HG02840 (cell line): ENCODE measurements around the gene RNF125.
"Not testable (repeated sequence)": the region's sequence is repeated elsewhere in the genome, so short reads cannot be mapped to it uniquely, and the experiment has no call there.

Source experiments
- ATAC-seq: cut with Tn5 transposase; IDR thresholded peaks from one replicate; pipeline ENCODE4 v1.9.1; 2021; ENCODE audit warnings: mild to moderate bottlenecking, moderate library complexity, moderate number of reproducible peaks; ENCODE audit not compliant: unreplicated experiment, low FRiP score

Gene RNF125

GRCh38 chr18:32083781-32084180 lies 65.2 kb downstream of the RNF125 start:
- ATAC-seq = no peak

- no peak for ATAC-seq
These were observed 68.3 kb downstream of the RNF125 start for GRCh38 chr18:32086881-32087280.

DNA sequence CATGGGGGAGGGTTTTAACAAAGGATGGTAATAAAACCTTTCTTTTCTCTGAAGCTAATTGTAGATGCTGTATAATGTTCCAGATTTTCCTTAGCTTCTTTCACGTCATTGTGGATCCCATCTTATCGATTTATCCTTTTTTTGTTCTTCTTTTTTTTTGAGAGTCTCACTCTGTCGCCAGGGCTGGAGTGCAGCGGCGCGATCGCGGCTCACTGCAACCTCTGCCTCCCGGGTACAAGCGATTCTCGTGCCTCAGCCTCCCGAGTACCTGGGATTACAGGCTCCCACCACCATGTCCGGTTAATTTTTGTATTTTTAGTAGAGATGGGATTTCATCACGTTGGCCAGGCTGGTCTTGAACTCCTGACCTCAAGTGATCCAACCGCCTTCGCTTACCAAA lies 72.2 kb downstream of the RNF125 start:
- not testable (repeated sequence) for ATAC-seq

DNA sequence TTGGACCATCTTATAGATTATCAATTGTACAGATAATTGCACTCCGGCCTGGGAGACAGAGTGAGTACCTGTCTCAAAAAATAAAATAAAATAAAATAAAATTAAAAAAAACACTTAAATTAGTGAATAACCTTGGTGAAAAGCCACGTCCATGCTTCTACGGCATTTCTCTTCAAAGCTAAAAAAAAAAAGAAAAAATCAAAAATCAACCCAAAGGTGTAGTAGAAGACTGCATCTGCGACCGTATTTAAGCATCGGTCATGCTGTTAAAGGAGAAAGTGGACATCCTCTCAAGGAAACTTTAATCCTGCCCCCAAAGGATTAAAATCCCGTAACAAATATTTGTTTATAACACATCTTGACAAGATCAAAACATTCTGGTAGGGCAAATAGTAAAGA lies 72.7 kb downstream of the RNF125 start:
- ATAC-seq = no peak

- peak; percentile 48 for ATAC-seq
These were observed 73.2 kb downstream of the RNF125 start, which contains the start of gene RNF138 for GRCh38 chr18:32091724-32092421. Gene RNF138 (plus strand): TSS chr18:32091874. CDS start chr18:32092777, 903 bp downstream.

GRCh38 chr18:32092422-32093101 lies 73.9 kb downstream of the RNF125 start:
- ATAC-seq = peak; percentile 83

GRCh38 chr18:32093102-32093511 lies 74.5 kb downstream of the RNF125 start:
- peak; percentile 27 for ATAC-seq

DNA sequence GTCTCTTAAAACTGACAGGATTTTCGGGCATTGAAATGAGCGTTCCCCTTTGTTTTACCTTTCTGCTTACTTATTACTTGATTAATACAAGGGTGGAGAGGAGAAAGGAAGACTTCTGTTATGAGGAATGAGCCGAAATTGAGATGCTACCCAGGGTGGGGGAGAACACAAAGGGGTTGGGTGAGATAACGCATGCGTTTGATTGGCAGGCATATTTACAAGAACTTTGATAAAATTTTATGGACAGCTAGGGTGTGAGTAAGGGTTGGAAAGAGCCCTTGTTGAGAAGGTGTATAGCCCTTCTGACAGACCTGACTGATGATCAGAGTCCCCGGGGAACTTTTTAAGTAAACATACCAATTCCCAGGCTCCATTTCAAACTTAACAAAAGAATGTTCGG lies 74.9 kb downstream of the RNF125 start:
- no peak for ATAC-seq

- no peak for ATAC-seq
These were observed 76.7 kb downstream of the RNF125 start for GRCh38 chr18:32095192-32095899.

- ATAC-seq = no peak
These were observed 77.2 kb downstream of the RNF125 start for GRCh38 chr18:32095900-32096229.

GRCh38 chr18:32096946-32097345 lies 78.3 kb downstream of the RNF125 start:
- no peak for ATAC-seq

DNA sequence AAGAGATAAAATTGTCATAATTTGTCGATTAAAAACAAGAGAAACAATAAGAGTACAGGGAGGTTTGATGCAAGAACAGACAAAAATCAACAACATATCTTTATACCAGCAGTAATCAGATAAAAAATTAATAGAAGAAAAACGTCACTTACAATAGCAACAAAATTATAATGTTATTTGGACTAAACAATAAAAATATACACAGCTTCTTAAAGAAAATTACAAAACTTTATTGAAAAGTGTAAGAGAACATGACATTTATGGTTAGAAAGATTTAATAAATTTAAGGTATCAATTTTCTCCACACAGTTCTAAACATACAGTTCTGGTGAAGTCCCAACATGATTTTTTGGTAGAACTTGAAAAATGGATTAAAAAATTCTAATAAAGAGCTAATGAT lies 85.9 kb downstream of the RNF125 start:
- no peak for ATAC-seq

- ATAC-seq = no peak
These were observed 91.4 kb downstream of the RNF125 start for GRCh38 chr18:32110005-32110404.

GRCh38 chr18:32111706-32112105 lies 93.1 kb downstream of the RNF125 start:
- ATAC-seq = no peak

DNA sequence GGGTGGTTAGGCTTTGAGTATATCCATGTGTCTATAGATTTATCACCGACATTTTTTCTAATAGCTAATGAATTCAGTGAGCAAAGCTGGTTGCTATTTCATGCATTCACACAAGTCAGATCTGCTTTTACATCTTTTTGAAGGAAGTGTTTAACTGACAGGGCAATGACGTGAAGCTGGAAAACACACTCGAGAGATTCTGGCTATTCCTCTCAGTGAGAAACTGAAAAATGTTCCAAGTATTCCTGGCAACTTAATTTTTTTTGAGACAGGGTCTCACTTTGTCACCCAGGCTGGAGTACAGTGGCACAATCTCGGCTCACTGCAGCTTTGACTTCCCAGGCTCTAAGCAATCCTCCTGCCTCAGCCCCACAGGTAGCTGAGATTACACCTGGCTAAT lies 94.2 kb downstream of the RNF125 start:
- ATAC-seq = no peak

GRCh38 chr18:32114293-32114942 lies 95.8 kb downstream of the RNF125 start:
- no peak for ATAC-seq

DNA sequence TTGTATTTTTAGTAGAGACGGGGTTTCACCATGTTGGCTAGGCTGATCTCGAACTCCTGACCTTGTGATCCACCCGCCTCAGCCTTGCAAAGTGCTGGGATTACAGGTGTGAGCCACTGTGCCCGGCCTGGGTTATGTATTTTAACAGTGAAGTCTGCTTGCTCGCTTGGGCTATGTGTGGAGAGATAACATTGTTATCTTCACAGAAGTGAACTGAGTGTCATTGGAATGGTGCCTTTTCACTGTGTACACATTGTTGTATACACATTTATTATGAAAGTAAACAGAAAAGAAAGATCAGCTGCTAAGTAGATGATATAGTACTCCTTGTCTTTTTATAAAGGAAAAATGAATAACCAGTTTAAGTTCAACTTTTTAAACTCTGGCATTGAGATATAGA lies 103.4 kb downstream of the RNF125 start:
- ATAC-seq = no peak
